Adipose tissue (tissue), 3 donors: ENCODE measurements around the gene DHRS7B. TPM values are rescaled to one million over a fixed set of nuclear protein-coding genes. Genes with fewer than 3 reads are reported as not detected.
"Not testable (repeated sequence)": the region's sequence is repeated elsewhere in the genome, so short reads cannot be mapped to it uniquely, and the experiment has no call there.

Experiments
- H3K27ac ChIP-seq: one replicate; pipeline ENCODE4 v1.5.1; 2013; ENCODE audit warnings: low read depth, low read length
- WGBS, 3 donors: extraction: QIAGEN DNeasy Blood & Tissue Kit; methylation state at CpG; one replicate each; pipeline ENCODE4 v1.1.7; 2013; 5-methylcytosine and 5-hydroxymethylcytosine counted together
- polyA plus RNA-seq, 3 donors: library from polyadenylated mRNA; stranded (reverse); fragments of 200-250 nt; gene quantifications; one replicate each; pipeline ENCODE4 v1.2.3, GENCODE V29; 2013
- donor health status: healthy with polysubstance abuse.
- donor health status: Bipolar disorder and iron deficiency.
- donor health status: healthy.

DHRS7B gene, protein sequence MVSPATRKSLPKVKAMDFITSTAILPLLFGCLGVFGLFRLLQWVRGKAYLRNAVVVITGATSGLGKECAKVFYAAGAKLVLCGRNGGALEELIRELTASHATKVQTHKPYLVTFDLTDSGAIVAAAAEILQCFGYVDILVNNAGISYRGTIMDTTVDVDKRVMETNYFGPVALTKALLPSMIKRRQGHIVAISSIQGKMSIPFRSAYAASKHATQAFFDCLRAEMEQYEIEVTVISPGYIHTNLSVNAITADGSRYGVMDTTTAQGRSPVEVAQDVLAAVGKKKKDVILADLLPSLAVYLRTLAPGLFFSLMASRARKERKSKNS
- polyA plus RNA-seq = 10 to 100 TPM; 19.7 to 44.8 (median 25.2) TPM

DNA sequence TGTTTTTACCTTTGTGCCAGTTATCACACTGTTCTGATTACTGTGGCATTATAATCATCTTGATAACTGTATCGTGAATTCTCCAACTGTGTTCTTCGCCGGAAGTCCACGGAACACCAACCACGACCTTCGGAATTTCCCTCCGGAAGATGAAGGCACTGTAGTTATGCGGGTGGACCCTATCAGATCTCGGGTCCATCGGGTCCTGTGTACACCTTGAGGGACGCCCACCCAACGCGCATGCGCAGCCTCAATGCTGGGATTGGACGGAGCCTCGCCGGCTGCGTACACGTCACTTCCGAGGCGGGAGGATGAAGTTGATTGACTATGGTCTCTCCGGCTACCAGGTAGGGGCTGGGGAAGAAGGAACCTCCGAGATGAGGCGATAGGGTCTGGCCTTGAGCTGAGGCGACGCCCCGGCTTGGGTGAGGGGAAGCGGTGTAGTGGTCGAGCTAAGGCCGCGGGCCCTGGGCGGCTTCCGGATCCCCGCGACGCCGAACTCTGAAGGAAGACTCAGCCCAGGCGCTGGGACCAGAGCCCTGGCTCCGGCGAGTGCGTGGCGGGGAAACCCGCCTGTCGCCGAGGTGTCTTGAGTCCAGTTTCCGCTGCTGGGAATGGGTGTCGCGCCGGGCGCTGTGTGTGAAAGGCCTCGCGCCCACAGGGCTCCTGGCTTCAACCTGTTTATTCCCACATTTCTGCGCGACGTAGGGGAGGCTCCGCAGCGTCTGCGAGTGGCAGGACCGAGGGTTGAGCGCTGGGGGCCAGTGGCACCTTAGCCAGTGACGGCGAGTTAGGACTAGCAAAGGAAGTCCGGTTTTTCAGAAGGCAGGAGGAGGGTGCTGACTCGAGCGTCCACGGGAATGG is at the start of gene DHRS7B:
TSS of gene DHRS7B (plus strand) at position 320 of the 864 bp plus-strand sequence. CDS start at position 328, 8 bp downstream.
- WGBS, 3 donors = 0% methylated on average over 59 to 66 of the region's 66 CpGs
- peak within 1 kb of the TSS; percentile 90 for H3K27ac ChIP-seq

DNA sequence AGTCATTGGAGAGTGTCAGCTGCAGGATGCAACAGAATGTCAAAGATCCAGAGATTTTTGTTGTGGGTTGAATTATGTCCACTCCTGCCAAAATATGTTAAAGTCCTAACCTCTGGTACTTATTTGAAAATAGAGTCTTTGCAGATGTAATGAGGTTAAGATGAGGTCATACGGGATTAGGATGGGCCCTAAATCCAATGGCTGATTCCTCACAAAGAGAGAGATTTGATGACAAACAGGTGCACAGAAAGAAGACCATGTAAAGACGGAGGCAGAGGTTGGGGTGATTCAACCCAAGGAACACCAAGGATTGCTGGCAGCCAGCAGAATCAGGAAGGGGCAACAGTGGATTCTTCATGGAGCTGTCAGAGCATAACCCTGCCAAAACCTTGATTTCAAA is 49.5 kb upstream of the DHRS7B start:
- 64 to 93% (median 65%) methylated on average over 2 of the region's 2 CpGs for WGBS, 3 donors
- H3K27ac ChIP-seq = no peak overlapping the region

DNA sequence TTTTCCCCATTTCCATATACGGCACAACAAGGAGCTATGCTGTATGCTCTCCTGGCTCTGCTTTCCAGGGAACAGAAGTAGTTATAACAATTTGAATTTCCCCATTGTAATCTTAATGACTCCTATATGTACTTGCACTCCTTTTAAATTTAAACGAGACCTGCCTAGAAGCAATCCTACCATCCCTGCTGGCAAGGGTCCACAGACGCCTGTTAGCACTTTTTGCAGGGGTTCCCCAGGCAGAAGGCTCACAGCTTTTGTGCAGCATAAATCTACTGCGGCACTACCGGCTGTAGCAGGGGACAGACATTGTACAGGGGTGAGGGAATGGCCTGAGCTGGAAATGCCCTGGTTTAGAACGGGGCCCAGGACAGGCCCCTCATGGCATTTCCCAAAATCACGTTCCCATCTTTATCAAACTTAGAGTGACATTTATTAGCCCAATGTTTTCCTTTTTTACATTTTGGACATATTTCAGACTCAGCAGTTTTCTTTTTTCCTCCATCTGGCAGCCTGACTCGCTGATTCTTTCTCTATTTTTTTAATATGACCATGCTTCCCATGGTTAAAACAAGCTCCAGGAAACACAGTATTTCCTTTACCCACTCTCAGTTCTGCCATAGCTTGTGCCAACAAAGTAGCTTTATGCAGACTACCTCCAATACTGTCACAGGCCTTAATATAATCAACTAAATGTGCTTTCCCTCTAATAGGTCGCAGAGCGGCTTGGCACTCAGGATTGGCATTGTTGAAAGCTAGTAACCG is 48.6 kb upstream of the DHRS7B start:
- 57 to 78% (median 59%) methylated on average over 11 of the region's 11 CpGs for WGBS, 3 donors

DNA sequence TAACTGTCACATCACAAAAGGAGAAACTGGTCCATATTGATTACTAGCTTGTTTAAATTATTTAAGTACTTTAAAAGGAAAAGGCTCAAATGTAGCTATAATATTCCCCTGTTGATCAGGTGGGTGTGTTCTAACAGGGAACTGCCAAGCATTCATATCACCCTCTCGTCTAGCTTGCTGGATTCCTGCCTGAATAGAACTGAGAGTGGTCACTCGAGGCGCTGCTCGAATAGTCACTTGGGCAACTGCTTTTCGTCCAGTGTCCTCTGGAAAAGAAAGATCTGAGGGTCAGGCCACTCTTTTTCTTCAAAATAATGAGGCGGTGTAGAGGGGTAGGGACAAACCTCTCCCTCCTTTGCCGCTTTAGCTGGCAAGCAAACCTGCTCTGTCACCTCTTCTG is 47.6 kb upstream of the DHRS7B start:
- no peak overlapping the region for H3K27ac ChIP-seq
- WGBS, 3 donors = 68 to 72% (median 70%) methylated on average over 7 of the region's 7 CpGs

More for the DNA sequence above, 48.6 kb upstream of the DHRS7B start:
- no peak overlapping the region for H3K27ac ChIP-seq

DNA sequence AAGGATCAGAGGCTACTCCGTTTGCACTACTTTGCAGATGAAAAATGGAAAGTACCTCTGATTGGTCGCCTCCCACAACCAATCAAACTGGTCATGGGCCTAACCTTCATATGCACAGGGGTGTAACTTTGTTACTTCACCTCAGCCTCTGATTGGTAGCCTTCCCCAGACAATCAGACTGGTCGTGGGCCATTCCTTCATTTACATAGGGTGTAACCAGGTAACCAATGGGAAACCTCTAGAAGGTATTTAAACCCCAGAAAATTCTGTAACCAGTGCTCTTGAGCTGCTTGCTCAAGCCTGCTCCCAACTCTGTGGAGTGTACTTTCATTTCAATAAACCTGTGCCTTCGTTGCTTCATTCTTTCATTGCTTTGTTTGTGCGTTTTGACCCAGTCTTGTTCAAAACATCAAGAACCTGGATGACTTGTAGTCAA is 44.7 kb upstream of the DHRS7B start:
- 74 to 86% (median 83%) methylated on average over 5 of the region's 5 CpGs for WGBS, 3 donors

DNA sequence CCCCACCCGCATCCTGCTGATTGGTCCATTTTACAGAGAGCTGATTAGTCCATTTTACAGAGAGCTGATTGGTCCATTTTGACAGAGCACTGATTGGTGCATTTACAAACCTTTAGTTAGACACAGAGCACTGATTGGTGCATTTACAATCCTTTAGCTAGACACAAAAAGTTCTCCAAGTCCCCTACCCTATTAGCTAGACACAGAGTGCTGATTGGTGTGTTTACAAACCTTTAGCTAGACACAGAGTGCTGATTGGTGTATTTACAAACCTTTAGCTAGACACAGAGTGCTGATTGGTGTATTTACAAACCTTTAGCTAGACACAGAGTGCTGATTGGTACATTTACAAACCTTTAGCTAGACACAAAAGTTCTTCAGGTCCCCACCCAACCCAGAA is 41.5 kb upstream of the DHRS7B start:
- H3K27ac ChIP-seq = not testable (repeated sequence)
- WGBS, 3 donors = 95 to 100% (median 100%) methylated on average over 1 of the region's 1 CpG

More for the DNA sequence above, 44.7 kb upstream of the DHRS7B start:
- no peak overlapping the region for H3K27ac ChIP-seq

DNA sequence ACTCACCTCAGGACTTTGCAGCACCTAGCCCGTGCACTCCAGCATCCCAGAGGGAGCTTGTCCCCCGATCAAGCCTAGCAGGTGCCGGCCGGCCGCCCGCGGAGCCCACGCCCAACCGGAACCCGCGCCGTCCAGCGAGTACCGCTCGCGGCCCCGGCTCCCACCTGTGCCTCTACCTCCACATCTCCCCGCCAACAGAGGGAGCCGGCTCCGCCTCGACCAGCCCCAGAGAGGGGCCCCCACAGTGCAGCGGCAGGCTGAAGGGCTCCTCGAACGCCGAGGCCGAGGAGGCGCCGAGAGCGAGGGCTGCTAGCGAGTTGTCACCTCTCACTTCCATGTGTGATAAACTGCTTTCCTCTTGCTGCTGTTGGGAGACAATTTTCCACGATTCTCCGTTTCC is 41.1 kb upstream of the DHRS7B start:
- WGBS, 3 donors = 83 to 94% (median 89%) methylated on average over 32 of the region's 32 CpGs
- H3K27ac ChIP-seq = no peak overlapping the region

DNA sequence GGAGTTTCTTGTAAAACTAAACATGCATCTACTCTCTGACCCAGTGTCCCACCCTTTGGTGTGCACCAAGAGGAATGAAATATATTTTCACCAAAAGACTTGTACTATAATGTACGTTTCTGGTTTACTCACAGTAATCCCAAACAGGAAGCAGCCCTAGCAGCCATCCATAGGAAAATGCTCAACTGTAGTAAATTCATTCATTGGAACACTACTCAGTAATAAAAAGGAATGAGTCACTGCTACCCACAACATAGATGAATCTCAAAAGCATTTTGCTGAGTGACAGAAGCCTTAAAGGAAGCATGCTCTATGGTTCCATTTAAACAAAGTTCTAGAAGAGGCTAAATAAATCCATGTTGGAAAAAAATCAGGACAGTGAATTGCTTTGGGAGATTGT is 37.6 kb upstream of the DHRS7B start:
- WGBS, 3 donors = 75 to 84% (median 82%) methylated on average over 1 of the region's 1 CpG
- H3K27ac ChIP-seq = no peak overlapping the region

DNA sequence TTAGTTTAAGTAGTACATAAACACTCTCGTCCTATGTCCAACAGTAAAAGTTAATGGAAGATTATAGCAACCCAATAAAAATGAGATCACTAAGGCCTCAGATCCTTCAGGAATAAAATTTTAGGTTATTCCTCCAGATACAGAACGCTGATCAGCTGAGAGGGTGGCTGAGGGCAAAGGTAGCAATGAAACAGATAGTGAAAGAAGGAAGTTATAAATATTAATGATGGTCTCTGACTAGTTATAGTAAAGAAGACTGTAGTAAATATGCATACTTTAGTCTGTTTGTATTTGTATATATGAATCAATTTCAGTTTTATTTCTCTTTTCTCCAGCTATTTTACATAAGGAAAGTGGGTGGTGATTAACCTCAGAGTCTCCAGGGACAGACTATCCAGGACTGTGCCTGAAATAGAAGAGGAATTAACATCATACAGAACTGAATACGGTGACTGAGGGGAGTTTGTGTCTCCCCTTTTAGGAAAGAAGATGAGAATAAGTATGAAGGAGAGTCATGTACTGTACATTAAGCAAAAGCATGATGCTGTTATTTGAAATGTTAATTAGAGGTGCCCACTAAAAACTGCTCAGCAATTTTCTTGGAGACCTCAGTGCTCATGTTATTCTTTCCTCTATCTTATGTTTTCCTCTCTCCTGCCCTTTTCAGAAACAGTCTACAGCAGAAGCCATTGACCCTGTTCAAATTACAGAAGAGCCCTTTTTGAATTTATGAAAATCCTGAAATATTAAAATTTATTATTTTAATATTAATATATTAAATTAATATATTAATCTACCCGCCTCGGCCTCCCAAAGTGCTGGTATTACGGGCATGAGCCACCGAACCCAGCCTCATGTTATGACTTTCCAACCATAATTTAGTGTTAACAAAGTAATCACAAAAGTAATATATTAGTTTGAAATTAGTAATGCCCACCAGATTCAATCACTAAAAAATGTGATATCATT is 36.5 kb upstream of the DHRS7B start:
- no peak overlapping the region for H3K27ac ChIP-seq
- 81 to 87% (median 83%) methylated on average over 7 of the region's 7 CpGs for WGBS, 3 donors

DNA sequence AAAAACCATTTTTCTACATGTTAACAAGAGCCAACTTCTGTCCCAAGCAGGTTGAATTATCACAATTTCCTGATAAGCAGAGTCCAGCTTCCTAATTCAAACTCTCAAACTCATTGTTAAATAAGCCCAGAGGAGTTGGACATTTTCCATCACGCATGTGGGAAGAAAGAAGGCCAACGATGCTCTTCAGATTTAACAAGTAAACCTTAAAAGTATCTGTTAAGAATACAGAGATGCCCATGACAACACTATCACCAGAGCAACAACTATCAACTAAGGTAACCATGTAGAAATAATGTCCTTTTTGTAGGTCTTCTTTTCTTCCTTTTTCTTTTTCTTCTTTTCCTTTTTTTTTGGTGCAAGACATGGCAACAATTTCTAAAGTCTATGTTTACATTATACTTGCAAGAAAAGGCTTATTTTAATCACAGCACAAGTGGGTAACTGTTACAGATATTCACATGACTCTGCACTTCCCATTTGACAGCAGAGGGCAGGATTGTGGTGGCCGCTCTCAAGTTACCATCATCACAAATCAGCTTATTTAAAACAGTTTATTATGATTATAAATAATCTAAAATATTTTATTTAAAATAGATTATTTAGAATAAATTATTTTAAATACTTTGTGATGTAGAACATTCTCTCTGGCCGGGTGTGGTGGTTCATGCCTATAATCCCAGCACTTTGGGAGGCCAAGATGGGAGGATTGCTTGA is 35.7 kb upstream of the DHRS7B start:
- 55 to 73% (median 57%) methylated on average over 4 of the region's 4 CpGs for WGBS, 3 donors

DNA sequence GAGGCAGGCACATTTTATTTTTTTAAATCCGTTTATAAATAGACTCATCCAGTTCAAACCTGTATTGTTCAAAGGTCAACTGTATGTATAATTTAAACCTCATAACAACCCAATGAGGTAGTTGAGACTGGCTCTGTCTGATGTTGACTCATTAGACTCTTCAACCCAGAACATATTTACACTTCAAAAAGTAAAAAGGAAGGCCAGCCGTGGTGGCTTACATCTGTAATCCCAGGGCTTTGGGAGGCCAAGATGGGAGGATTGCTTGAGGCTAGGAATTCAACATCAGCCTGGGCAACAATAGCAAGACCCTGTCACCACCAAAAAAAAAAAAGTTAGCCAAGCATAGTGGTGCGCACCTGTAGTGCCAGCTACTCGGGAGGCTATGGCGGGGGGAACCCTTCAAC is 32.5 kb upstream of the DHRS7B start:
- 76 to 91% (median 88%) methylated on average over 5 of the region's 5 CpGs for WGBS, 3 donors
- no peak overlapping the region for H3K27ac ChIP-seq

More for the DNA sequence above, 35.7 kb upstream of the DHRS7B start:
- no peak overlapping the region for H3K27ac ChIP-seq

DNA sequence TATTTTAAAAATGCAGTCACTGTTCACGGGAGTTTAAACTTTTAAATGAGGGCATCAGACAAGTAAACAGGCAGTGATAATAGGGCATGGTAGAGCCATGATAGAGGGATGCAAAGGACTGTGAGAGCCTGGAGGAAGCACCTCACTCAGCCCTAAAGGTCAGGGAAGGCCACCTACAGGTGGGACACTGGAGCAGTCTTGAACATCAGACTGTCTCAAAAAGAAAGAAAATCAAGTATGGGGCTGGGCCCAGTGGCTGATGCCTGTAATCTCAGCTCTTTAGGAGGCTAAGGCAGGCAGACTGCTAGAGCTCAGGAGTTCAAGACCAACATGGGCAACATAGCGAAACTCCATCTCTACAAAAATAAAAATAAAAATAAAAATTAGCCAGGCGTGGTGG is 31.0 kb upstream of the DHRS7B start:
- no peak overlapping the region for H3K27ac ChIP-seq
- 84 to 91% (median 89%) methylated on average over 3 of the region's 3 CpGs for WGBS, 3 donors

DNA sequence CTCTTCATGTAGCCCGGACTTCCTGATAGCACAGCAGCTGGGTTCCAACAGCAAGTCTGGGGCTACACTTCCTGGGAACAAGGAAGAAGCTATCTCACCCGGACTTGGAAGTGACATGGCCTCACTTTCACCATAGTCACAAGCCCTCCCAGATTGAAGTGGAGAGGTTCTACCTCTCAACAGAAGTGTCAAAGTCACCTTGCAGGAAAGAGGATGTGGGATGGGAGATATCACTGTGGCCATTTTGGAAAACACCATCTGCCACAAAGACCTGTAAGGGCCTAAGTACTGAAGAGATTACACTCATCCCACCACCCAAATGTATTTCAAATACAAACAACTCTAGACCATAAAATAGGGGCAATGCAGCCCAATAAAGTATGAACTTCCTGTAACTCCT is 29.9 kb upstream of the DHRS7B start:
- no peak overlapping the region for H3K27ac ChIP-seq
- WGBS, 3 donors = 73 to 82% (median 81%) methylated on average over 2 of the region's 2 CpGs

DNA sequence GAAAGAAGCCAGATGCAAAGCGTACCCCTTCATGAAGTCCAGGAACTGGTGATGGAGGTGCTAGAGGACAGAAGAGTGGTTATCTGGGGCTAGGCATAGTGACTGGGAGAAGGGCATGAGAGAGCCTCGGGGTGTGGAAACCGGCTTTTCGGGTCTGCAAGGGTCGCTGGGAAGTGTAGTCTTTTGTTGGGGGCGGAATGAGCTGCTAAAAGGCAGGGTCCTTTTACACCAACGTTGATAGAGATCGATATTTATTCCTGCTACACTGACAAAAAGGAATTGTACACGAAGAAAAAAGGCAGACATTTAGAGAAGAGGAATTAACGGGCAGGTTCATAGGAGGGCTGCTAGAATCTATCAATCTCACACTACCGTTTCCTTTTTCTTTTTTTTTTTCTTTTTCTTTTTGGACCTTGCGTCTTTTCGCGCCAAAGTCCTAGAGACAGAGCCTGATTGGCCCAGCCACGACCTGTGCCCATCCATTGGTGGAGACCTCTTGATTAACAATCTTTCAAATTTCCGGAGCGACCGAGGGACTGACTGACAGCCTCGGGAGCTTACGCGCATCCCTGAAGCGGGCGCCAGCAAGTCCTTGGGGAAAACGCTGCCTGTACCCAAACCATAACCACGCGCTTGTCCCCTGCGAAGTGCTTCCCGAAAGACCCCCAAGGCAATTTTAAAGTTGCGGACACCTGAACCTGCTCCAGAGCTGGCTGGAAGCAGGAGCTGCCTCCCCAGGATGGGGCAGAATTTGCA is 27.7 kb upstream of the DHRS7B start:
- 1% methylated on average over 29 of the region's 29 CpGs for WGBS, 3 donors

DNA sequence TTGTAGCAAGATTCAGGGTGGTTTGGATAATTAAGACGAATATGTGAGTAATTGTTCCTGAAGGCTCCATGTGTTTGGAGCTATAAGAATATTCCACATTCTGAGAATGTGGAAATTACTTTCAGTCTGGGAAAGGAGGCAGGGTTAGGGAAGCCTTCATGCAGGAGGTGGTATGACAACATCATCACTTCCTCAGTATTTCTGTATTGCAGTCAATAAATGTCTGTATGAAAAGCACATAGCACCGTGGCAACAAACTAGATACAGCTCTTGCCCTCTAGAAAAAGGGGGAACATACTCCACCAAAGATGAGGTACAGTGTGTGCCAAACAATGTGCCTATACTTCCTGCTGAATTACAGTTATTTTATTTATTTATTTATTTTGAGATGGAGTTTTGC is 26.1 kb upstream of the DHRS7B start:
- H3K27ac ChIP-seq = no peak overlapping the region
- WGBS, 3 donors = 66 to 81% (median 69%) methylated on average over 2 of the region's 2 CpGs

More for the DNA sequence above, 27.7 kb upstream of the DHRS7B start:
- H3K27ac ChIP-seq = no peak overlapping the region

DNA sequence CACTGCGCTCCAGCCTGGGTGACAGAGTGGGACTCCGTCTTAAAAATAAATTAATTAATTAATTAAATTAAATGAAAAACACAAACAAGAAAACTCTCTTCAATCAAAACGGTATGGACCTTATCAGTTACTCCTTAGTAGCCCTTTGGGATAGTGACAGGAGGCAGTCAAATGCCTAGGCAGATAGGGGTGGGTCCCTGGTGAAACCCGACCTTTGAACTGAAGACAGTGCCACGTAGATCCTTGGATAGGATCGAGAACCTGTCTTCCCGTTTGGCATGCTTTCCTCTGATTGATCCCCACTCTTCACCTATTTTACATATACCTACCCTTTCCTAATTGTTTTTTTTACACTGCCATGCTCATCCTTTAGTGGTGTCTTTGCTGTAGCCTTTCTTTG is 22.2 kb upstream of the DHRS7B start:
- no peak overlapping the region for H3K27ac ChIP-seq

More for the DNA sequence above, 22.2 kb upstream of the DHRS7B start:
- 84 to 92% (median 90%) methylated on average over 7 of the region's 7 CpGs for WGBS, 3 donors
